HG03064 (cell line): Measurements from ENCODE around the gene MBD5.

Experiments used
- ATAC-seq: cut with Tn5 transposase; IDR thresholded peaks from one replicate; pipeline ENCODE4 v1.9.1; 2021; ENCODE audit warnings: low read depth; ENCODE audit not compliant: unreplicated experiment

Gene MBD5

DNA sequence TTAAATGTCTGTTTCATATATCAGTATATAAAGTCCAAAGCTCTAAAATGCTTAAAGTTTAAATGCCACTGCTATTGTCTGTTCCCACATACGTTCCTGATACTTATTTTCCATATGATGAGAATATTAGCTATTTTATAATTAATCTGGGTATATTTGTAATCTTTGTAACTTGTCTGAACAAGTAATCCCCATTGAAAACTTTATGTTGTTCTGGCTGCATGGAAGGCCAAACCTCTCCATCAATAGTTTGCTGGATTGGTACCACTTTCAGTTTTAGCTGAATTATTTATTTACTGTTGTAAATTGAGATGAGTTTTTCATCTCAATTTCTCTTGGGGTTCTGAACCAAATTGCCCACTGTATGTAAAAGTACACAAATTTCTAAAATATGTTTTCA, 1.5 kb downstream of the MBD5 start:
- ATAC-seq: no peak

DNA sequence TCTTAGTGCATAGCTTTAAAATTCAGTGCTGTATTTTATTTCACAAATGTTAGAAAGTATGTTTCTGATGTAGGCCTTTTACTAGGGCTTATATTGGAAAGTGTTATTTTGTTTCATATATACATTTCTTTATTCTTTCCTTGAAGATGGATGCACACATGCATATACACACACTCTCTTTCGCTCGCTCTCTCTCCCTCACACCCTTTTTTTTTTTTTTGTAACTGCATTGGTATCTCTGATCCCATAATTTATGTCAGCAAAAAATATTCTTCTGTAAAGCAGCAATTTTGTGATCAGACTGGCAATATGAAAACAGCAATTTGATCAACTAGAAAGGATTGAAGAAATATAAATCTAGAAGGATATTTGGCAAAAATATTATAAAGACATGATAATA, 2.0 kb downstream of the MBD5 start:
- ATAC-seq: no peak

- ATAC-seq: no peak
These were observed 3.0 kb downstream of the MBD5 start for GRCh38 chr2:148023861-148024260.

GRCh38 chr2:148026573-148026972, 5.7 kb downstream of the MBD5 start:
- no peak for ATAC-seq

- ATAC-seq: no peak
These were observed 6.9 kb downstream of the MBD5 start for GRCh38 chr2:148027822-148028221.

- ATAC-seq: no peak
These were observed 7.9 kb downstream of the MBD5 start for GRCh38 chr2:148028781-148029180.

- no peak for ATAC-seq
These were observed 10.3 kb downstream of the MBD5 start for GRCh38 chr2:148031152-148031551.

GRCh38 chr2:148032215-148032614, 11.3 kb downstream of the MBD5 start:
- no peak for ATAC-seq

- no peak for ATAC-seq
These were observed 18.9 kb downstream of the MBD5 start for GRCh38 chr2:148039783-148040182.

DNA sequence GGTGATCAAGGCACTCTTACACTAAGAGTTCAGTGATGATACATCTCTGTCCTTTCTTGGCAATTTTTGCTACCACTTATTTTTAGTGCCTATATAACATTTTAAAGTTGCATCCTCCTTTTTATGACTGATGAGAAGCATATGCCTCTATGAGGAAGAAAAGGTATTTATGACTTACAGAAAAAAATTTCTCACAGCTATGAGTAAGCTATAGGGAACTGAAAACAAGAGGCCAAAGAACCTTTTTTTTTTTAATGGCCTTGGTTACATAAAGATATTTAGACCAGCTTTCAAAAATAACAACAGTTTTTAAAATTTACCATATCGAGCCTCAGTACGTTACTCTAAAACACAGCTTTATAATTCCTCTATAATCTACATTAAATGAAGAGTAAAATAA, 21.3 kb downstream of the MBD5 start:
- peak; percentile 82 for ATAC-seq

DNA sequence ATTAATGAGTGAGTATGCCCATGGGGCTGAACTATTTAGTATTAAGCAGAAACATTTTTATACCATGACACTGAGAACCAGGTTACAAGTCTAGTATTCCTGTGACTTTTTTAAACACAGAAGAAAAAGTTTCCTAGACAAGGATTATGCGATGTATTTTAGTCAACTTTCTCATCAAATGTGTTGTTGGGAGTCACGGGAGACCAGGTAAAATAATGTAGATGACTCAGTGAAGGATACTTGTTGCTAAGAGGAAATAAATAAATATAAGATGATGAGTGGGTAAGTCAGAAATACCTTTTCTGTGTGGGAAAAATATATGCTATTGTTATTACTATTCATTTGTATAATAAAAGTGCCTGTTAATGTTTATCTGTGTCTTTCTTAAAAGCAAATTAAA, 23.4 kb downstream of the MBD5 start:
- ATAC-seq: no peak

DNA sequence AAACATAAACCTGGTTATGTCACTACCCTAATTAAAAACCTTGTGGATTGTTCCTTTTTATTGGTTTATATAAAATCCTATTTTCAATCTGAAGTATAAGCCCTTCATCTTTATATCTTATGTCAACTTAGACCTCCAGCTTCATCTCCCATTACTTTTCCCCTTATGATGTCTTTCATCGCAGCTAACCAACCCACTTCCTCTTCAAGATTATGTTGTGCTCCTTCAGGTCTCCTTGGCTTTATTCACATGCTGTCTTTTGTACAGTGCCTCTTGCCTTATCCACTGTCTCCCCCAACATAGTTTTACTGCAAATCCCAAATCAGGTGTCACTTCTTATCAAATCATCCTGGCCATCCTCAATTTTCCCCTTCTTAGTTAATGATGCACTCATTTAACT, 25.9 kb downstream of the MBD5 start:
- no peak for ATAC-seq

DNA sequence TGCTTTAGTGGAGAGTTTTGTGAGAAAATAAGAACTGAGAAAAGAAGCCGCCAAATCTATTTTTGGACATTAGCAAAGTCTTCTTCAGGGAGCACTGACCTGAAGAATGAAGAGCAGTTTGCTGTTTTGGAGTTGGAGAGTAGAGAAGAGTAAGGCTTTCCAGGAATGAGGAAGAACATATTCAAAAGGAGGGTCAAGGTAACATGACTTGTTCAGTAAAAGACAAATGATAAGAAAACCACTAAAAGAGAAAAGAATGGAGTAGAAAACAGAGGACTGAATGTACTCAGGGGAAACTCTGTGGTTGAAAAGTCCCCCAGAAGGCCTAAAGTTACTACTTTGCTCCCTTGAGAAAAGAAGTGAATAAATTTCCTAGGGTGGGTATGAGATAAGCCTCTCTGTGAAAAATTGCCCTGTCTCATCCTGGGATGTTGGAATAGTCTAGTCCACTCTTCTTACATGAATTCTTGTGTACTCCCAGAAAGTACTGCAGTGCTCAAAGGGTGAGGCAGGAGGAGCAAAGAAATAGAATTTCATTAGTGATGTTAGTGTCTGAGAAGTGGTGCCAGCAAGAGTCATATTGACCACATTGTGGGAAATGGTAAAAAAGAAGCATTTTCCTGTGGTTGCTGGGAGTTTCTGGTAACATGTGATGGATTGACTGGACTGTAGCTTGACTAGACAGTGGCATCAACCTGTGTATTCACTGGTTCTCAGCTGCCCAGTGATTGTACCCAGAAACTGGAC, 27.8 kb downstream of the MBD5 start:
- ATAC-seq: peak; percentile 60

DNA sequence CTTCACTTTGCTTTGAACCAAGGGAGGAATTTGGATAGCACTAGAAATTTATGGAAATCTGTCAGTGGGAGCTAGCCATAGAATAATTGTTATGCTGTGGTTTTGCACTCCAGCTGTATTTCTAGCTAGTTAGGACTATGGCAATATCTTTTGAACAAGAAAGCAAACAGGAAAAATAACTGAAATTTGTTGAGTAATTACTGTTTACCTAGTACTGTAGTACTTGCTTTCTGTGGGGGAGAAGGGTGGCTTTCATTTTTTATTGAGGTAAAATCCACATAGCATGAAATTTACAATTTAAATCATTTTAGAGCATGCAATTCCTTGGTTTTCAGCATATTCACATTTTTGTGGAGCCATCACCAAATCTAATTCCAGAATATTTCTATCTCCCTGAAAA, 28.4 kb downstream of the MBD5 start:
- ATAC-seq: no peak

DNA sequence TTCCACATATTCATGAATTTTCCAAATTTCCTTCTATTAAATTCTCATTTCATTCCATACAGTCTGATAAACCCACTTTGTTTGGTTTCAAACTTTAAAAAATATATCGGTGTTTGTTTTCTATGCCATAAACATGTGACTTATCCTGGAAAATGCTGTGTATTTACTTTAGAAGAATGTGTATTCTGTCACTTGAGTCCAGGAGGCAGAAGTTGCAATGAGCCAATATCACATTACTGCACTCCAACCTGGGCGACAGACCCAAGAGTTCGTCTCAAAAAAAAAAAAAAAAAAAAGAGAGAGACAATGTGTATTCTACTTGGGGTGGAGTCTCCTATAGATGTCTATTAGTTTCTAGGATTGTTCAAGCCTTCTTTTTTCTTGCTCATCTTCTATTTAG, 31.8 kb downstream of the MBD5 start:
- no peak for ATAC-seq

DNA sequence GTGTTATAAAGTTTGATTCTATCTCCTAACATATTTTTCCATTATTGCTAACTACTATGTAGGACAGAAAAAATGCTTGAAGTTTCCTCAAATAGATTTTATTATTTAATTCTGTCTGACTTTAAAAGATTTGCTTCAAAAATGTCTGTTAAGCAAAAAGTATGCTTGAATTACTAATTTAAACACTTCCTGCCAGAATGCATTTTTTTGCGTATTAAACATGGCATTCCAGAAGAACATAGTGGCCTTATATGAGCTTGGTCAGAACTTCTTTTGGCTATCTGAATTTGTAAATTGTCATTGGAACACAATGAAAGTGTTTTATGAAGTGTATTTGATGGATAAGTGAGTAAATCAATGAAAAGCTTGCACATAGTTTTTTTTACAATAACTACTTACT, 37.8 kb downstream of the MBD5 start:
- ATAC-seq: no peak

- ATAC-seq: no peak
These were observed 42.7 kb downstream of the MBD5 start for GRCh38 chr2:148063633-148064032.

DNA sequence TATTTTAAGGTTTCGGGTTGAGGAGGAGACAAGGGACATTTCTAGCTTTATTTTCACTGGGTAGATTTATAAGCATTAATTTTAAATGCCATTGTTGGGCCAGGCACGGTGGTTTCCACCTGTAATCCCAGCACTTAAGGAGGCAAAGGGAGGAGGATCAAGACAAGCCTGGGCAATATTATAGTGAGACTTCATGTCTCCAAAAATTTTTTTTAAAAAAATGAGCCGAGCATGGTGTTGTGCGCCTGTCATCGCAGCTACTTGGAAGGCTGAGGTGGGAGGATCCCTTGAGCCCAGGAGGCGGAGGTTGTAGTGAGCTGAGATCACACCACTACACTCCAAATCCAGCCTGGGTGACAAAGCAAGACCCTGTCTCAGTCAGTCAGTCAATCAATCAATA, 45.0 kb downstream of the MBD5 start:
- ATAC-seq: no peak

DNA sequence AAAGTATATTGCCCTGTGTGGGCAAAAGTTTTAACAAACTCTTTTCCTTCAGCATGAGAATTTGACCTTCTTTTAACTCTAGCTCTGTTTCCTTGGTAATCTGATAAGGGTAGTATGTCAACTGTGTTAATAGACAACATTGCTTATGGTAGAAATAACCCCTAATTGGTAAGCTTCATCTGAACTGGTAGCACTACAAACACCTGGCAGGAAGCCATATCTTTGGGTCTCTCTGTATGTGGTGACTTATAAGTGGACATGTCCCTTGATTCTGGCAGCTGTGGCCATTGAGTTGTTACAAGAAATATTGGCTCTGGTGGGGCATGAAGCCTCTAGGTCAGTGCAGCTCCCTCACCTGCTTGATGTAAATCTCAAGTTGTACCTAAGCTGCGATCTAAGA, 46.9 kb downstream of the MBD5 start:
- no peak for ATAC-seq

DNA sequence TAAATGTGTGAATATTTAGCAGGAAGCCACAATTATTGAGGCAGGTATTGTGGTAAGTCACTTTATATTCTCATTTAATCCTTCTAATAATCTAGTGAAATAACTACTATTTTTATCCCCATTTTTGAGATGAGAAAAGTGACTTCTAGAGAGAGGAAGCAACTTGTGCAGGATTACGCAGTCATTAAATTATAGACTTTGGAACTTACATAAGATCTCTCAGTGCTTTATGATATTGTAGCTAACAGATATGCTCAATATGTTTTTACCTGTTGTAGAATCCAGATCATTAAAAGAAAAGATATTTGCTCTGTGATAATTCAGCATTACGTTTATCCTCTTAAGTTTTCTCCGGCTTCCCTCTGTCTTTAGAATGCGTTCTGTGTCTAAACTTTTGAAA, 50.5 kb downstream of the MBD5 start:
- ATAC-seq: no peak

- no peak for ATAC-seq
These were observed 75.1 kb downstream of the MBD5 start for GRCh38 chr2:148096012-148096411.

DNA sequence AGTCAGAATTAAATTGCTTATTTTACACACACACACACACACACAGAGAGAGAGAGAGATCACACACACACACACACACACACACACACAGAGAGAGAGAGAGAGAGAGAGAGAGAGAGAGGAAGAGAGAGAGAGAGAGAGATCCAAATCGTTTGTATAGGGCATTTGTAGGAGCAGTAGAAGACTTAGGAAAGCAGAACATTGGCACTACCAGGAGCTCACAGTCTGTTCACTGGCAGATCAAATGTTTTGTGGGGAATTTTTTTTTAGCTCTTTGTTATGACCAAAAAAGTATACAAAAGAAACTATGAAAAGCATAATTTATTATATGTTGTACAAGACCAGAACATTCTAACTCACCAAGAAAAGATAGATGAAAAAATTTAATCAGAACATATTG, 81.8 kb downstream of the MBD5 start:
- ATAC-seq: no peak

DNA sequence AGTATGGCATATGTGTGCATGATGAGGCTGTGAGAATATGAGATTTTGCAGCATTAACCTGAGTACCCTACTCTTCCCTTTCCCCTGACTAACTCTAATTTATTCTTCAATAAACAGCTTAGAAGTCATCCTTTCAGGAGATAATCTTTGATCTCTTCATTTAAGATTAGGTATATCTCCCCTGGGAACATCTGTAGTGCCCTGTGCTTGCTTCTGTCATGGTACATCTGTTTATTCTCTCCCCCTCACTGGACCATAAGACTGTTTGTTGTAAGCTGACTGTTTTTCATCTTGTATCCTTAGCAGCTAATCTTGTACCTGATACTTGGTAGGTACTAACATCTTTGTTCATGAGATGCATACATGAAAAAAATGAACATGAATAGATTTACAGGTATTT, 83.1 kb downstream of the MBD5 start:
- ATAC-seq: no peak
